GM18508 (cell line): ENCODE results near the gene ALX1.

ENCODE experiments used
- ATAC-seq: cut with Tn5 transposase; IDR thresholded peaks from one replicate; pipeline ENCODE4 v1.9.1; 2021; ENCODE audit warnings: moderate number of reproducible peaks; ENCODE audit not compliant: insufficient read depth, unreplicated experiment

ALX1 gene

GRCh38 chr12:85280165-85280983 lies at the start of gene ALX1:
Gene ALX1, plus strand, starts transcription at chr12:85280220. Its CDS starts 42 bp downstream, at chr12:85280262.
- ATAC-seq = no peak

DNA sequence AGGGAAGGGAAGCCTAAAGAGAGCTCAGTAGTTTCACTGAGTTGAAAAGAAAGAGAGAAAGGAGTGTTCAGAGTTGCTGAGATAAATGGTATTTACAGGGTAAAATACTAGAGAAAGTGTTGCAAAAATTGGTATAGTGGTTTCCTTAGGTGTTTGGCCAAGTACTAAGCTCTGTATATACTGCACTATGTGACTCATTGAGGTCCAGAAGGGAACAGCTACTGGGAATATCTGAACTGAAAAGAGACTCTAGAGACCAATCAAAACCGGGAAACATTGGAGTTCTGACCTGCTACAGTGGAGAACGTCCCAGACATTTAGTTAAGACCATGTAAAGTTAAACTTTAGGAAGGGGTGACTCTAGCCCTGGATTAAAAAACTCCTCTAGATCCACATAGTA lies 42.7 kb upstream of the ALX1 start:
- no peak for ATAC-seq

DNA sequence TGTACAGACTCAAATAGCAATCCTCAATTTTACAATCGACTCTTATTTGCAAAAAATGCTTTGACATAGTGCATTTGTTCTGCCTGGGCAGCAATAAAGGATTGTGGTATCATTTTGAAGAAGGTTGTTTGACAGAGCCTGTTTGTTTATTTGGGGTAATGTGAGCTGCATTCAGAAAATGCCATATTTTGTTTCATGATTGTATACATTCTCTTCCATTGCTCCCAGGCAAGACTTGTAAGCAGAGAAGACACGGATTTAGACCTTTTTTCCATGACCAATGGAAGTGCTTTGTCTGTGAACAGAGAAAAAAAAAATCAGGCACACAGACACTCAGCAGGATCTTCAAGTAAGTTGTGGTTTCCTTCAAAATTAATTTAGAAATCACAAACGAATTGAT lies 35.5 kb upstream of the ALX1 start:
- no peak for ATAC-seq

- no peak for ATAC-seq
These were observed 26.2 kb upstream of the ALX1 start for GRCh38 chr12:85253853-85254252.

GRCh38 chr12:85257671-85258070 lies 22.3 kb upstream of the ALX1 start:
- no peak for ATAC-seq

DNA sequence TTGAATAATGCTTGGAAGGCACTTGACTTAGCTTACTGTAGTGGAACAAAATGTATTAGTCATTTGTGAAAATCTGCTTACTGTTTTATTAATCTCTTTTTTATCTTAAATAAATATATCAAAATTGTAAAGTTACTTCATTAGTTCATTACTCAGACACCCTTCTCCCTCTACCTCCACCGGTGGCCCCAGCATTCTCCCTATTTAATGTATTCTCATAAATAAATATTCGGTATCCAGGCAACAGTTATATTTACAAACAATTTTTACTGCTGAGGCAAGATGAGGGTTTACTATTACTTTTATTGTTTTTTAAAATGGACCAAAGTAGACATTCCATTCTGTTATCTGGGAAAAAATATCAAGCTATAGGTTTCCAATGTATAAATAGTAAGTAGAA lies 19.6 kb upstream of the ALX1 start:
- ATAC-seq = no peak

GRCh38 chr12:85260896-85261295 lies 19.1 kb upstream of the ALX1 start:
- ATAC-seq = no peak

DNA sequence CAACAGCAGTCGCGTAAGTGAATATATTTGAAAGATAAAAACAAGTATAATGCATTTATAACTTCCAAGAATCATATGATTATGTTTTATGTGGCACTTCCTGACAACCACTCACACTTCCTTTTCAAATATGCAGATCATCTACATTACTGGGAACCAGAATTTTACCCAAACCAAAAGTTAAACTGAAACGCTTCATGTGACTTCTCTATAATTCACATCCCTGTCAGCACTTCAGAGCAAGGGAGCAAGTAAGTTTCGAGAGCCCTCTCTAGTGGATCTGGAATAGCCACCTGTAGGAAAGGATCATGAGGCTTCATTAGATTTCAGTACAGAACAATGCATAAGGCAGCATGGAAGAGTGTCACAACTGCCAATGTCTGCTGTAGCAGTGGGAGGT lies 13.7 kb upstream of the ALX1 start:
- ATAC-seq = no peak

- peak; percentile 53 for ATAC-seq
These were observed 6.4 kb upstream of the ALX1 start for GRCh38 chr12:85273381-85274314.

DNA sequence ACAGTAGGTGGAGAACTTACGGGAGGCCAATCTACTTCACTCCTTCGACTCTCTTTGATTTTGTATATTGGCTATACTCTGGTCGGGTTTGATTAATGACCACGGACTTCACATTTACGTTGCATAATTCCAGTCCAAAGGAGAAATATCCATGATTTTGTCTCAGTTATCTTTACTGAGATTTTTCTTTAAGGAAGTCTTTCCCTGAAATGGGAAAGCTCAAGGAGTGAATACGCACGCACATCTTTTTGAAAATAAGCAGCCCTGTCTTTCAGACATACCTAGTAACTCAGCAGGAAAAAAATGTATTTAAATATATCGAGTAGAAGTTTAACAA lies 5.7 kb upstream of the ALX1 start:
- ATAC-seq = no peak

- no peak for ATAC-seq
These were observed 4.6 kb upstream of the ALX1 start for GRCh38 chr12:85275374-85275773.

GRCh38 chr12:85277191-85277590 lies 2.8 kb upstream of the ALX1 start:
- no peak for ATAC-seq

DNA sequence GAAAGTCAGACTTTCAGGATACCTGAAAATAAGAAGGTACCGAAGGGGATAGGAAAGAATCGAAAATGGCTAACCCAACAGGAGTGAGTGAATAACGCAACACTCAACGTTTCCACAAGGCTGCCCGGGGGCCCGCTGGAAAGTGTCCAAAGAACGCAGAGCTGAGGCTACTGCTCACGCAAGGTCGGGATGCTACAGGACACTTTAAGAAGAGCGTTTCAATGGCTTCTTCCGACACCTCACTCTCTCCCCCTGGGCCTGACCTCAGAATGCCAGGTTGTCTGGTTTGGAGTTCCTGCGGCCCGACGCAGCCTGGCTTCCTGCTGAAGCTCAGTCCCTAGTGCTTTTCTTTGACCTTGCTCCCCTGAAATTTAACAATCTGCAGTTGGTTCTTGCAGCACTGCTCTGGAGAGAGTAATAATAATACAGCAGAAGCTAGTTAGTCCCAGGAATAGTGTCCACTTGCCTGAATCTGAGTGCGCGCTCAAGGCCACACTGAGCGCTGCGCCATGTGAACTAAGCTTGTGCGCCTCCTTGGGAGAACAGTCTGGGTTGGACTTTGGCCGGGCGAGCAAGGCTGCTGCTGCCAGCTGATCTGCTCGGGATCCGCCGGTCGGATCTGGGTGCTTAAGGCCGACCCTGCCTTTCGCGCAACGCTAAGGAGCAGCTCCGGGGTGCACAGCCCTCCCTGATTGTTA lies 2.0 kb upstream of the ALX1 start:
- no peak for ATAC-seq

- ATAC-seq = no peak
These were observed 1.2 kb upstream of the ALX1 start for GRCh38 chr12:85278598-85279448.

GRCh38 chr12:85279449-85280164 lies 413 bp upstream of the ALX1 start:
- ATAC-seq = no peak

DNA sequence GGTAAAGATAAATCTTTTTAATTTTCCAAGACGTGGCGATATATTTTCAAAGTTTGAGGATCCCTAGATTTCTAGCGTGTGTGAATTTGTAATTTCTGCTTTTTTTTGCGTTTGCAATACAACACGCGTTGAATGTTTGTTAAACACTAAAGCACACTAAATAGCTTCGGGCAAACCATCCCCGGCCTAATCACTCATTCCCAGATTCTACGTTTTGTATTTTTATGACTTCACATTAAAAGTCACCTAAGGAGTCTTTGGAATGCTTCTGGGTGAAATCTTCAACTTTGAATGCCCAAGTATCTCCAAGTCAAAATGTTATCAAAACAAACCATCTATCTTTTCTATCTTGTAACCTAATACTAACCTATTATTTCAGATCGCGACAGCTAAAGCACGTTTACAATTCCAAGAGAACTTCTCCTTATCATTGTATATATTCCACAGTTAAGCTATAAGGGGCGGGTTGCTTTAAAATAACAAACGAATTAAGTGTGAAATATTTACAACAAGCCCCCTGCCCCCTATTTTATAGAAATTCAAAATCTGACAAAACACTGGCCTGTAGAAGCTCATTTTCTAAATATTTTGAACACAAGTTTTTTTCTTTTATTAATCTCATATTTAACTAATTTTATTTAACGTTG lies 1.1 kb downstream of the ALX1 start:
- no peak for ATAC-seq

GRCh38 chr12:85281636-85282312 lies 1.8 kb downstream of the ALX1 start:
- no peak for ATAC-seq

DNA sequence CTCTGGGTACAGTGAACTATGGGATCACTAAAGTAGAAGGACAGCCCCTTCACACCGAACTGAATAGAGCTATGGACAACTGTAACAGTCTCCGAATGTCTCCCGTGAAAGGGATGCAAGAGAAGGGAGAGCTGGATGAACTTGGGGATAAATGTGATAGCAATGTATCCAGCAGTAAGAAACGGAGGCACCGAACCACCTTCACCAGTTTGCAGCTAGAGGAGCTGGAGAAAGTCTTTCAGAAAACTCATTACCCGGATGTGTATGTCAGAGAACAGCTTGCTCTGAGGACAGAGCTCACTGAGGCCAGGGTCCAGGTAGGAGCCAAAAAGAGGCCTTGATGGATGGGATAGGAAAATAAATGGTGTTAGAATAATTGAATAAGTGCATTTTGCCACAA lies 3.5 kb downstream of the ALX1 start:
- ATAC-seq = no peak
